ENCODE data around the gene TMEM203.
"Not testable (repeated sequence)": the region's sequence is repeated elsewhere in the genome, so short reads cannot be mapped to it uniquely, and the experiment has no call there.

The TMEM203 gene, protein sequence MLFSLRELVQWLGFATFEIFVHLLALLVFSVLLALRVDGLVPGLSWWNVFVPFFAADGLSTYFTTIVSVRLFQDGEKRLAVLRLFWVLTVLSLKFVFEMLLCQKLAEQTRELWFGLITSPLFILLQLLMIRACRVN

DNA sequence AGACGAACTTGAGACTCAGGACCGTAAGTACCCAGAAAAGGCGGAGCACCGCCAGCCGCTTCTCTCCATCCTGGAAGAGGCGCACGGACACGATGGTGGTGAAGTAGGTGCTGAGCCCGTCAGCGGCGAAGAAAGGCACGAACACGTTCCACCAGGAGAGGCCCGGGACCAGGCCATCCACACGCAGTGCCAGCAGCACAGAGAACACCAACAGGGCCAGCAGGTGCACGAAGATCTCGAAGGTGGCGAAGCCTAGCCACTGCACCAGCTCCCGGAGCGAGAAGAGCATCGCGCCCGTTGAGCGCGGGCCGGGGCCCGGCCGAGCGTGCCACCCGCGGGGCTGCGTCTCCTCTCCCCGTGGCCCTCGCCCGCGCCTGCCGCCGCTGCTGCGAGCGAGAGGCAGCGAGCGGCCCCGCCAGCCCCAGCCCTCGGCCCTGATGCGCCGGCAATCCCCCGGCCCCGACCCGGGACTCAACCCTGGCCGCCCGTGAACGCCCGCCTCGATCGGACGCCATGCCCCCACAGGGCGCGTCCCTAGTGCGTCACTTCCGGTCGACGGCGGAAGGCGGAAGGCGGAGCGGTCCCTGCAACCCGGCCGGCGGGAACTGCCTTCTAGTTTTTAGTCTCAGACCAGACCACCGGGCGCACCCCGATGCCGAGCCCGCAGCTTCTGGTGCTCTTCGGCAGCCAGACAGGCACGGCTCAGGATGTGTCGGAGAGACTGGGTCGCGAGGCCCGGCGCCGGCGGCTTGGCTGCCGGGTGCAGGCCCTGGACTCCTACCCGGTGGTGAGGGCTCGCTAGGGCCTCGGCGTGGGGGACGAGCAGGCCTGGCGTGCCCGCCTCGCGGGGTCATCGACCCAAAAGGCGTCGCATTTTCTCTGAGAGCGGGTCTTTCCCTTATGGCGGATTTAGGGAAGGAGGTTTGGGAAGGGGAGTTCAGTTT, at the start of gene TMEM203, which contains the start of gene NDOR1:
Gene TMEM203, minus strand, starts transcription at position 523 of the 944 bp plus-strand sequence. Its CDS starts 234 bp downstream, at position 289.
Gene NDOR1, plus strand, starts transcription at position 575 of the 944 bp plus-strand sequence. Its CDS starts 78 bp downstream, at position 653.
- no peak for FAIRE-seq

DNA sequence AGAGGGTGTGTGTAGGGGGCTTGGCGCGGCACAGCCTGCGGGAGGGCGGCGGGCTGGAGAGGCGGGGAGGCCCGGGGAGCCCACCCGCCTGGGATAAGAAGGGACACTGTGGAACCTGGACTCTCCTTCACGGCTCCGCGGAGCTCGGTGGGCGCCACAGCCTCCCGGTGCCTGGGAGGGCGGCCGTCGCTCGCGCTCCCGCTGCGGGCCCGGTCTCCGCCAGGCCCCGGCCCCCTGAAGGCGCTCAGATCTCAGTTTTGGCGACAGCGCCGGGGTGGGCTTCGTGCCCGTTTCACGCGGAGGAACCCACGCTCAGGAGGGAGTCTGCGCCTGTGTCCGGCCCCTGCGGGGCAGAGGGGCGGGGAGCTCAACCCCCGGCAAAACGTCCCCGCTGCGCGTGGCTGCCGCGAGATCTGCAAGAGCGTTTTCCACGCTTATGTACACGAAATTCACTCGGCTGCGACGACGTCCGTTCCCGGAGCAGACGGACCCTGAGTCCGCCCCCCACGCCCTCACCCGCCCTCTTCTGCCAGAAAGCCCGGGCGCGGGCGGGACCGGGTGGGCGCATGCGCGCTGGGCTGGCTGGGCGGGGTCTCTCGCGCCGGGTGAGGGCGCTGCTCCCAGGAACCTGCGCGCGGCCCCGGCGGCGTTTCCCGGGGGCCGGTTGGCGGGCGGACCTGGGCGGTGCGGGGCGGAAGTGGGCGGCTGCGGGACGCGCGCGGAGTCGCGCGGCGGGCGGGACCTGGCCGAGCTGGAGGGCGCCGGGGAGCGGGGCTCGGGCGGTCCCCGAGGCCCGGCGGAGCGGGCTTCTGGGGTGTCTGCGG, 49.4 kb upstream of the TMEM203 start, which contains the start of gene NELFB:
Gene NELFB, plus strand, starts transcription at position 704 of the 824 bp plus-strand sequence.
- FAIRE-seq: no peak

DNA sequence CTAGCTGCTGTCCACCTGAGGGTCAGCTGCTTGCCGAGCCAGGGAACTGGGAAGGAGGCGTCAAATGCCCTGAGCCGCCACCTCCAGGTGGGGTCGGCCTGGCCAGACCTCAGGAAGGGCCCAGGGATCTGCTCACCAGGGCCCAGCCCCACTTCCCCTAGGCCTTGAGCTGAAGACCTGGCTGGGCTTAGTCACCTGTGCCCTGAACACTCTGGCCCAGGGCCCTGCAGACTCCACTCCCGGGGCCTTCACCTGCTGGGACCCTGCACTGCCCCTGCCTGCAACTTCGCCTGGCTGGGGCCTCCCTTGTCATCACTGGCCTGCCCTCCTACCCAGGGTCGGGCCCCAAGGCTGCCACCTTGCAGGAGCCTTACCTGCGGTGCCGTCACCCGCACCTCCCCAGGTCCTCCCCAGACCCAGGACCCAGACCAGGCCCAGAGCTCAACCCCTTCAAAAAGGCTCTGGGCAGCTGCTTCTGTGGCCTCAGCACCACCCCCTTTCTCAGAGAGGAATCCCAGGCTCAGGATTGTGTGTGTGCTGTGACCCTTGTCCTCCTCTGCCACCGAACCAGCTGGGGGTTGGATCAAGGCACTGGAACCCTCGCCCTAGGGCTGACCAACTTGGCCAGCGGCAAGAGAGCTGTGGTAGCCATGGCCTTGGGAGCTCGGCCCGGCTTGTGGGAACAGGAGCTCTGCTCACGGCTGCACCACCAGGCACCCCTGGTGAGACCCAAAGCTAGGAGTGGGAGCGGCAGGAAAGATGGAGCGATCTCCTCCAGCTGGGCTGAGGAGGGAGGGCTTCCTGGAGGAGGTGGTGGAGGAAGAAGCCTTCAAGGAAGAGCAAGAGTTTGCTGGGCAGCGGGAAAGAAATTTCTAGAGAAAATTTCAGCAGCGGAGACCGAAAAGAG, 48.5 kb upstream of the TMEM203 start:
- FAIRE-seq: no peak

DNA sequence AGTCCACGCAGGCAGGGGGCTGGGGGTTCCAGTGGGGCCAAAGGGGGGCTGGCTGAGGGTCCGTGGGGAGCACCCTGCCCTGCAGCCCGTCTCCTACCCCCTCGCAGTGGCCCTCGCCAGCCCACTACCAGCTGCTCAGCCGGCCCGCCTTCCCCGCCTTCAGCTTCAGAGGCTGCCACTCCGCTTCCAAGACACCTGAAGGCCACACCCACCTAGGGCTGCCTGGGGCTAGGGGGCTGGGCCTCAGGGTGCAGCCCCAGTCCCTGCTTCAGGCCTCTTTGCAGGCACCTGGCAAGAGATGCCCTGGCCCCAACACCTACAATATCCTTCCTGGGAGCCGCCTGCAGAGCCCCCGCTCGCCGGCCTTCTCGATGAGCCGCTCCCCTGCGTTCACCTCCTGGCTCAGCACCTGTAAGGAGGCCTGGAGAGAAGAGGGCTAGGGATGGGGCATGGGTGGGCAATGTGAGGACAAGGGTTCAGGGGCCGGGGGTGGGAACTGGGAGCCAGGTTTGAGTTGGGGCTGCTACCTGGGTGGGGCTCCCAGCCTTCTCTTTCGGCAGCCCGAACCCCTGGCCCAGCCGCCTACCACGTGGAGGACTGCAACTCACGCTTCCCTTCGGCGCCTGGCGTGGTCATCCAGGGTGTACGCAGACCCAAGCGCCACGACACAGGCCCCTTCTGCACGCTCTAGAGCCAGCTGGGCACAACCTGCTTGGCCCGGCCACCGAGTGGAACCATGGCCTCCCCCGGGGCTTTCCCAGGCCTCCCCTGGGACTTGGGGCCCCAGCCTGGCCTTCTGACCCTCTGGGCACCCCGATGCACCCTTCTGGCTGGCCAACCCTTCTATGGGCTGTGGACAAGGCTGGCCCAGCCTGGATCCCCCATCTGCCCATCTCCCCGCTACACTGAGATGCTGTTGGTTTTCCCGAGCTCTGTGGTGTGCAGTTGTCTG, 47.4 kb upstream of the TMEM203 start:
- FAIRE-seq: no peak

DNA sequence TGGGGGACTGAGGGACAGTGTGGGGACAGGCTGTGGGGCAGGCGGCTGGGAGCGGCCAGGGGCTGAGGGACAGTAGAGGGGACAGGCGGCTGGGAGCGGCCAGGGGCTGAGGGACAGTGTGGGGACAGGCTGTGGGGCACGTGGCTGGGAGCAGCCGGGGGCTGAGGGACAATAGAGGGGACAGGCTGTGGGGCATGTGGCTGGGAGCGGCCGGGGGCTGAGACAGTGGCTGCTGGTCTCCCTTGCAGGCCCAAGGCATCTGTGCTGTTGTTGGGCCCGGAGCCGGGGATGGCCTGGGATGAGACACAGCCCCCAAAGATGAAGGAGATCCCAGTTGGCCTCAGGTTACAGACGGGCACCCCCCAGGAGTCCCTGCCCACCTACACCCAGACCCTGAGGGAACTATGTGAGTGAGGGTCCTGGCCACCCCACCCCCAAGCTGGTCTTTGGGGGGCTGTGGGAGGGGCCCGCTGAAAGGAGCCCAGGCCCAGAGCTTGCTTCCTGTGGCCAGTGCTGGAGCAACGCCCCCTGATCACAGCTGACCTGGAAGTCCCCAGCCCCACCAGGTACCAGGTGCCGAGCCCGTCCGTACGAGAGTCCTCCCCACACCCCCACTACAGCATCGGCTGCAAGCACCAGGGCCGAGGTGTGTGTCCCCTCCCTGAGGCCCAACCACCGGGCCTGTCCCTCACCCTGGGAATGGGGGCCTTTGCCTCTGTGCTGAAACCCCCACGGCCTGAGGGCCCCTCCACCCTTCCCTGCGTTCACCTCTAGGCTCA, 46.2 kb upstream of the TMEM203 start:
- FAIRE-seq: no peak

DNA sequence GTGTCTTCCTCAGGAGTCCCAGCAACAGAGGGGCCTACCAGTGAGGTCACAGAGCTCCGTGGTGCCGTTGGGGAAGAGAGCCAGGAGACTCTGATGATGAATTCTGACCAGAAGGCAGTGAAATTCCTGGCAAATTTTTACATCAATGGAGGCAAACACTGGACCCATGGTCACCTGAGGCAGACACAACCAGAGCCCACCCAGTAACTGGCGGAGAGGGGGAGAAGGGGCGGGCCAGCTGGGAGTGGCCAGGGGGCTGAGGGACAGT, 45.7 kb upstream of the TMEM203 start, which contains the start of gene STPG3:
Gene STPG3, plus strand, starts transcription at position 93 of the 268 bp plus-strand sequence. Its CDS starts 1 bp downstream, at position 94.
- FAIRE-seq: no peak

DNA sequence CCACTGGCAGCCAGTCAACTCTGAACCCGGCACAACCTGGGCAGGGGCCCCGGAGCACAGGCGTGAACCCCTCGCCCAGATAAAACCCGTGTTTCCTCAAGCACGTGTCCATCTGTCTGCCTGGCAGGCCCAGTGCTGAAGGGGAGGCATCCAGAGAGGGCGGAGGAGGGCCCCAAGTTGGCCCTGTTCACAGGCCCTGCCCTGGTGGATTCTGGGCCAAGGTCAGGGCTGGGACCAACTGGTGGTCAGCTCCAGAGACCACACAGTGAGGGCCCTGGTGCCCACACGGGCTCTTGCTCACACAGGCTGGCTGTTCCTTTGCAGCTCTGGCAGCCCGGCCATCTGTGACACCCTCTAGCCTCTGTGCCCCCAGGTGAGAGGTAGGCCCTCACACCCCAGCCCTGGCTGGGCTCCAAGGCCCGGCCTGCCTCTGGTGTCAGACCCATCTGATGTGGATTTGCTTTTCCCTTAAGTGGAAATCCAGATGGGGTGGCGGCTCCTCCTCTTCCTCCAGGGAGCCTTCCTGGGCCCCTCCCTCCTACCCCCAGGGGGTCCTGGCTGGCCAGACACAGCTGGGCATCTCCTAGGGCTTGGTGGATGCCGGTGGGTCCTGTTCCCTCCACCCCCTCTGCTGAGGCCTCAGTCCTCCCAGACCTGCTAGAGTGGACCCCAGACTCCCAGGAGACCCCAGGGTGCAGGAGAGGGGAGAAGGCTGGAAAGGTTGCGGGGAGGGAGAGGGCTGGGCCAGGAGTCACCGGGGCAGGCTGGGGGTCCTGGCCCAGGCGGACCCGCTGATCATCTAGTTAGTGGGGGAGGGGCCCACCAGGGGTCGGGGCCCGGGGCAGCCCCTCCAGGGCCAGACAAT, 45.1 kb upstream of the TMEM203 start:
- no peak for FAIRE-seq

DNA sequence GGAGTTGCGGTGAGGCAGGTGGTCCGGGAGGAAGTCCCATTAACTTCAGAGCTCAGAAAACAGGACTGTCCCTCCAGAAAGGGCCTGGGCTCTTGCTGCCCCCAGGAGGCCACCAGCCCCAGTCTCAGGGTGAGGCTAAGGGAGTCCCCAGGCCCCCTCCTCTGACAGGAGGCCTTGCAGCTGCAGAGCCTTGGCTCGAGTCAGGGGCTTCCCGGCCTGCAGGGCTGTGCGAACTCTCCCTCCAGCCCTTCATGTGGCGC, 42.4 kb upstream of the TMEM203 start:
- no peak for FAIRE-seq

DNA sequence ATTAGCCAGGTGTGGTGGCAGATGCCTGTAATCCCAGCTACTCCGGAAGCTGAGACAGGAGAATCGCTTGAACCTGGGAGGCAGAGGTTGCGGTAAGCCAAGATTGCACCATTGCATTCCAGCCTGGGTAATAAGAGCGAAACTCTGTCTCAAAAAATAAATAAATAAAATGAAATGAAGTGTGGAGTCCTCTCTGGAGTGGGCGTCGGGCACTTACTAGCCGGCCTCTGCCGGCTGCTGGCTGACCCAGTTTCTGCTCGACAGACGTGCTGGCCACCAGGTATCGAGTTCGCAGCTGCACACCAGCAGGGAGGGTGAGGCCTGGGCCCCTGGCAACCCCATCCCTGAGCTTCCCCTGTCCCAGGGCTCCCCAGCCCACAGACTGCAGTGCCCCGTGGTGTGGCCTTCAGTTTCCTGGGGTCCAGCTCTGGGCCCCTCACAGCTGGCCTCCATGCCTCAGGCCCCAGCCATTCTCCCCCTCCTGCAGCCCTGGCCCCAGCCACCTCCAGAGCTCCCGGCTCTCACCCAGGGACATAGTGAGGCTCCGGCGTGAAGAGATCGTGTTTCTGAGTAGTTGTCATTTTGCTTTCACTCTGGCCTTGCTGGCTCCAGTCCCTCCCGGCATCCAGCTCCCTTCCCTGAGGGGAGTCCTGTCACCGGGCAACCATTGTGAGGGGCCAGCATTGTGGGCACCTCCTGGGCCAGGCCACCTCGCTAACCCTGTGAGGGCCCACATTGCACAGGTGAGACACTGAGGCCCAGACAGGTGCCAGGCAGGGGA, 41.9 kb upstream of the TMEM203 start:
- FAIRE-seq: no peak

DNA sequence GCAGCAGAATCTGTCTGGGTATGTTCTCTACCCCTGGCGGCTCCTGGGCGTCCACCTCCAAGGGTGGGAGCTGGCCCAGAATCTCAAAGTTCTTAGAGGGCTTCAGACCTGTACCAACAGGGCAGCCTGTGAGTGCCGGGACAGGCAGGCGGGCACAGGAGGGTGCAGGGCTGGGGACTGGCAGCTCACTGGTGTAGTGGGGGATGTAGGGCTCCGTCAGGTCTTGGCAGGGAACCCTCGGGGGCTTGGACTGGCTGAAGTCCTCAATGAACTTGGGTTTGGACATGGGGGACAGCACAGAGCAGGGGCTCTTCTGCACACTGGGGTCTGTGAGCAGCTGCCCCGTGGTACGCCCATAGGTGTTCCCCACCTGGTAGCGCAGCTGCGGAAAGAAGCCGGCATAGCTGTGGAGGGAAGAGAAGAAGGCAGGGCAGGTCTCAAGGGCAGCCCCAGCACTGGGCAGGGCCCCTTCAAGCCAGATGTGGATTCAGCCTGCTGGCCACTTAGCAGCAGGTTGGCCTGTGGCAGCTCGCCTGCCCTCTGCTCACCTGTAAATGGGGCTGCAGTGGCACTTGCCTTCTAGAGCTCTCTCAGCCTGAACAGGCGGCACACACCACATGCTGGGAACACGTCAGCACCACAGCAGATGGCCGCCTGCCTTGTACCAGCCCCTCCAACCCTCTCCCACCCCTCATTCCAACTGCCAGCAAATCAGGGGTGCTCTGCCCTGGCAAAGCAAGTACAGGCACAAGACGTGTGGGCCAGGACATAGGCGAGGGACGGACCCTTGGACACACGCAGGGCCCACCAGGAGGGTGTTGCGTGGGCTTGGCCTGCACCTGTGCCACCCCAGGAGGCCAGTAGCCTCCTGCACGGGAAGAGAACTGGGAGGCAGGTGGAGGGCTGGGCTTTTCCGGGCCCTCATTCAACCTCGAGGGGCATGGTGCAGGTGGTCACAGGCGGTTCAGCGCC, 40.3 kb upstream of the TMEM203 start:
- FAIRE-seq: no peak

DNA sequence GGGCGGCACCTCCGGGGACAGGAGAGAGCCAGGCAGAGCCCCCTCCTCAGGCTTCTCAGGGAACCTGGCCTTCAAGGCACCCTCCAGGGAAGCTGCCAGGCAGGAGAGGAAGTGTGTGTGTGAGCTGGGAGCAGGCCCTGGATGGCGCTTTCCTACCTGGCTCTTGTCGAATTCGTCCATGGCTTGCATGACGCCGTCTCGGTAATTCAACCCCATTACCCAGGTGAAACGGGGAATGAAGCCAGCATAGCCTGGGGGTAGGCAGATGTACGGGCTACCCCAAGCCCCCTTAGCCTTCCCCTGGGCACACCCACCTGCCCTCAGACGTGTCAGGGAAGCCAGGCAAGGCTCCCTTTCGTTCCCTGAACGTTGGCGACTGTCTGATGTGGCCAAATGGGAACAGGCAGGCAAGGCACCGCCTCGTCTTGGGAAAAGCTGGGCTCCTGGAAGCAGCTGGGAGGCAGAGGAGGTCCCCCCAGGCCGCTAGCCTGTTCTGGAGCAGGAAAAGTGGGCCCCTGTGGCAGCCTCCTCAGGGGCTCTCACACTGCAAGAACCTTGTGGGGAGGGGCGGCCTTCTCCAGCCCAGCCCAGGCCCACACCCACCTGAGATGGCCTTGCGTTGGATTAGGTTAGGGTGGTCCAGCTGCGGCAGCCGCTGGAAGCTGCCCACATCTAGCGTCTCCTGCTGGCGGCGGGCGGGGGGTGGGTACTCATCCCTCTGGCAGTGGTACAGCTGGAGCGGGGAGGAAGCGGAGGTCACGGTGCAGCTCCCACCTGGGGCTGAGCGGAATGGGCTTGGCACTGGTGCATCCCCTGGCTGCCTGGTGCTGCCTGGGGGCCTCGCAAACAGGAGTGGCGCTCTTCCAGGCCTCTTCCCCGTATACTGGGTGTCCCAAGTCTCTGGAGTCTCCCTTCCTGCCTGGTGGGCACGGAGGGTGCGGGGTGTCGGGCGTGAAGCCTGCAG, 39.3 kb upstream of the TMEM203 start:
- no peak for FAIRE-seq

DNA sequence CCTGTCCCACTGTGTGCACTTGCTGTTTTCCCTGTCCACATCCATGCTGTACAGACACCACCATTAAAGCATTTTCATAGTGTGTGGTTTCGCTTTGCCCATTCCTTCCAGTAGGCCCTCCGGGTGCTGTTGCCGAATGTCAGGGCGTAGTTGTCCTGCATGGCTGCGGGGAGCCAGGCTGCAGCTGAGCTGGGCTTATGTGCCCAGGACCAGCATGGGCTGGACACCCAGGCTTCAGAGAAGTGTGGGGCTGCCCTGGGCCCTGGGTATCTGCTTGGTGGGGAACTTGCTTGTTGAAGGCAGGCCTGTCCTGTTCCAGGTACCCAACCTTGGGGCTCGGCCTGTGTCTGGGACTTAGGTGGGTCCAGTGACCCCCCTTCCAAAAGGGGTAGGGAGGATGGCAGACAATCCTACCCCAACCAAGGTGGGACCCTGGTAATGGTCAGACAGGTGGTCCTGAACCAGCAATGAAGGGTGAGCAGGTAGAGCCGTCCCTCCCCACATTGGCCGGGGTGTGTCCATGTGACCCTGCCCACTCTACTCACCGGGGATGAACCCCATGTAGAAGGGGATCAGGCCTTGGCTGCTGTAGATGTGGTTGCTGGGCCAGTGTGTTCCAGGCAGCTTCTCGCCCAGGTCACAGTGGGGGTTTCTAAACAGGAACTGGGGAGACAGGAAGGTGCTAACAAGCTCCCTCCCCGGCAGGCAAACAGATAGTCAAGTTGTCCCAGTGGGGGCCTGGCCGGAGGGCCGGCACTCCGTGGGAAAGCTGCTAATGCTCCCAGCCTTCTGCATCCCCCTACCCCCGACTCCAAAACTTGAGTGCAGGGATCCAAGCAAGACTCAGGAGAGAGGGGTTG, 38.4 kb upstream of the TMEM203 start:
- FAIRE-seq: no peak

DNA sequence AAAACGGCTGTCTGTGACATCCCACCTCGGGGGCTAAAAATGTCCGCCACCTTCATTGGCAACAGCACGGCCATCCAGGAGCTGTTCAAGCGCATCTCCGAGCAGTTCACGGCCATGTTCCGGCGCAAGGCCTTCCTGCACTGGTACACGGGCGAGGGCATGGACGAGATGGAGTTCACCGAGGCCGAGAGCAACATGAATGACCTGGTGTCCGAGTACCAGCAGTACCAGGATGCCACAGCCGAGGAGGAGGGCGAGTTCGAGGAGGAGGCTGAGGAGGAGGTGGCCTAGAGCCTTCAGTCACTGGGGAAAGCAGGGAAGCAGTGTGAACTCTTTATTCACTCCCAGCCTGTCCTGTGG, 37.8 kb upstream of the TMEM203 start:
- FAIRE-seq: not testable (repeated sequence)

DNA sequence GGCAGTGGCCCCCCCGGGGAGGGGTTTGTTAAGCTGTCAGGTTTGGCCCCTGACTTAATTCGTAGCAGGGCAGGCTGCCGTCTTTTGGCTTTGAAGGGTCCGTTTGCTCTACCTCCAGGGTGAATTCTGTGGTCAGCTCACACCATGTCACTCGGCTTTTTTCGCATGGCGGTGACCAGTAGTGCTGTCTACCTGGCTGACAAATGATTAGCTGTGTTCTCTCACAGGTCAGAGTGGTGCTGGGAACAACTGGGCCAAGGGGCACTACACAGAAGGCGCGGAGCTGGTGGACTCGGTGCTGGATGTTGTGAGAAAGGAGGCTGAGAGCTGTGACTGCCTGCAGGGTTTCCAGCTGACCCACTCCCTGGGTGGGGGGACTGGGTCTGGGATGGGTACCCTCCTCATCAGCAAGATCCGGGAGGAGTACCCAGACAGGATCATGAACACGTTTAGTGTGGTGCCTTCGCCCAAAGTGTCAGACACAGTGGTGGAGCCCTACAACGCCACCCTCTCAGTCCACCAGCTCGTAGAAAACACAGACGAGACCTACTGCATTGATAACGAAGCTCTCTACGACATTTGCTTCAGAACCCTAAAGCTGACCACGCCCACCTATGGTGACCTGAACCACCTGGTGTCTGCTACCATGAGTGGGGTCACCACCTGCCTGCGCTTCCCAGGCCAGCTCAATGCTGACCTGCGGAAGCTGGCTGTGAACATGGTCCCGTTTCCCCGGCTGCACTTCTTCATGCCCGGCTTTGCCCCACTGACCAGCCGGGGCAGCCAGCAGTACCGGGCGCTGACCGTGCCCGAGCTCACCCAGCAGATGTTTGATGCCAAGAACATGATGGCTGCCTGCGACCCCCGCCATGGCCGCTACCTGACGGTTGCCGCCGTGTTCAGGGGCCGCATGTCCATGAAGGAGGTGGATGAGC, 37.1 kb upstream of the TMEM203 start:
- no peak for FAIRE-seq

Data from endometrium (tissue), 2 donors.